ENCODE data around the gene HIPK3. TPM values are rescaled to one million over a fixed set of nuclear protein-coding genes. Genes with fewer than 3 reads are reported as not detected.

HIPK3 gene
- total and polyA plus RNA-seq, 8 donors: 8.8 to 75.2 (median 45.3) TPM

- no peak for FAIRE-seq
- no peak for DNase-seq
- ATAC-seq: no peak
- intact Hi-C loops (cut with DNase I): no loop called here
- H3K4me1 ChIP-seq: no peaks in the 10 kb centered on the region
- no peaks in the 10 kb centered on the region for H3K36me3 ChIP-seq
- no peak overlapping the region for H3K4me3 ChIP-seq
- no peaks in the 10 kb centered on the region for H3K27me3 ChIP-seq
- H3K9me3 ChIP-seq: no peaks in the 10 kb centered on the region
- no peak overlapping the region for H3K27ac ChIP-seq
- WGBS, 2 donors: 69 to 75% methylated on average over 4 of the region's 4 CpGs
- TF ChIP-seq CTCF (IDR thresholded peaks at IDR 0.05): no peak
Observed at GRCh38 chr11:33399421-33399820, 142.2 kb downstream of the HIPK3 start.

- no peaks in the 10 kb centered on the region for H3K36me3 ChIP-seq
- WGBS, 2 donors: 78 to 89% methylated on average over 2 of the region's 2 CpGs
- H3K4me3 ChIP-seq: no peak overlapping the region
- DNase-seq (no peak), FAIRE-seq (no peak), ATAC-seq (no peak)
- intact Hi-C loops (cut with DNase I): no loop called here
- no peaks in the 10 kb centered on the region for H3K9me3 ChIP-seq
- no peaks in the 10 kb centered on the region for H3K27me3 ChIP-seq
- H3K27ac ChIP-seq: no peak overlapping the region
- H3K4me1 ChIP-seq: no peaks in the 10 kb centered on the region
- no peak for TF ChIP-seq CTCF (IDR thresholded peaks at IDR 0.05)
Observed at GRCh38 chr11:33402066-33402465, 144.9 kb downstream of the HIPK3 start.

- H3K27ac ChIP-seq: no peak overlapping the region
- no peaks in the 10 kb centered on the region for H3K27me3 ChIP-seq
- DNase-seq: no peak
- H3K4me3 ChIP-seq: no peak overlapping the region
- no peaks in the 10 kb centered on the region for H3K36me3 ChIP-seq
- intact Hi-C loops (cut with DNase I): no loop called here
- no peaks in the 10 kb centered on the region for H3K4me1 ChIP-seq
- H3K9me3 ChIP-seq: no peaks in the 10 kb centered on the region
- WGBS, 2 donors: 90 to 94% methylated on average over 8 of the region's 8 CpGs
- FAIRE-seq: no peak
- no peak for ATAC-seq
- TF ChIP-seq CTCF (IDR thresholded peaks at IDR 0.05): no peak
Observed at GRCh38 chr11:33403344-33403743, 146.2 kb downstream of the HIPK3 start.

- Histone ChIP-seq H3K27ac (no peak overlapping the region), H3K36me3 (no peaks in the 10 kb centered on the region), H3K4me1 (no peaks in the 10 kb centered on the region), H3K4me3 (no peak overlapping the region), H3K27me3 (no peaks in the 10 kb centered on the region), H3K9me3 (no peaks in the 10 kb centered on the region)
- 77 to 83% methylated on average over 13 of the region's 13 CpGs for WGBS, 2 donors
- ATAC-seq (no peak), FAIRE-seq (no peak), DNase-seq (no peak)
- intact Hi-C loops (cut with DNase I): no loop called here
- no peak for TF ChIP-seq CTCF (IDR thresholded peaks at IDR 0.05)
Observed at GRCh38 chr11:33405834-33406602, 148.8 kb downstream of the HIPK3 start.

Other genes starting within 250 kb of the HIPK3 start
- 1 to 10 TPM; 1.5 to 2.9 (median 2.6) TPM for gene DEPDC7, start 241.5 kb upstream of the HIPK3 start, total RNA-seq
- 1 to 10 TPM; 2.6 to 3.3 TPM for gene DEPDC7, start 241.5 kb upstream of the HIPK3 start, polyA plus RNA-seq
- 10 to 100 TPM in 1 of 6 donors, 1 to 10 TPM in 5; 5.9 to 12.8 (median 8.3) TPM for gene TCP11L1, start 217.8 kb upstream of the HIPK3 start, total RNA-seq
- gene TCP11L1, start 217.8 kb upstream of the HIPK3 start, polyA plus RNA-seq: 1 to 10 TPM; 4.1 to 4.6 TPM
- gene CSTF3, start 95.9 kb upstream of the HIPK3 start, total RNA-seq: 10 to 100 TPM in 3 of 6 donors, 1 to 10 TPM in 3; 5.0 to 13.6 (median 9.6) TPM
- gene CSTF3, start 95.9 kb upstream of the HIPK3 start, polyA plus RNA-seq: 10 to 100 TPM; 24.4 to 25.4 TPM
- gene KIAA1549L, start 118.7 kb downstream of the HIPK3 start, total RNA-seq: 1 to 10 TPM in 2 of 6 donors, under 1 TPM in 4; 0.16 to 1.6 (median 0.65) TPM
- gene KIAA1549L, start 118.7 kb downstream of the HIPK3 start, polyA plus RNA-seq: 1 to 10 TPM in 1 of 2 donors, under 1 TPM in 1; 0.27 to 1.0 TPM